HG03520 (cell line): Measurements from ENCODE around the gene RAB39B.
"Not testable (repeated sequence)": the region's sequence is repeated elsewhere in the genome, so short reads cannot be mapped to it uniquely, and the experiment has no call there.

ENCODE experiments used
- ATAC-seq: cut with Tn5 transposase; IDR thresholded peaks from one replicate; pipeline ENCODE4 v1.9.1; 2021; ENCODE audit warnings: mild to moderate bottlenecking, moderate library complexity; ENCODE audit not compliant: unreplicated experiment

Gene RAB39B

GRCh38 chrX:155263854-155264628, at the start of gene RAB39B:
TSS of gene RAB39B (minus strand) at chrX:155264491. CDS start at chrX:155264288, 203 bp downstream.
- peak; percentile 90 for ATAC-seq

GRCh38 chrX:155313766-155314165, 49.5 kb upstream of the RAB39B start:
- ATAC-seq, result no peak

GRCh38 chrX:155293771-155294170, 29.5 kb upstream of the RAB39B start:
- ATAC-seq, result no peak

GRCh38 chrX:155279873-155280272, 15.6 kb upstream of the RAB39B start:
- no peak for ATAC-seq

- ATAC-seq, result no peak
Measured at GRCh38 chrX:155270969-155271368, 6.7 kb upstream of the RAB39B start.

- ATAC-seq, result not testable (repeated sequence)
Measured at GRCh38 chrX:155267995-155268394, 3.7 kb upstream of the RAB39B start.

- ATAC-seq, result no peak
Measured at GRCh38 chrX:155266439-155266838, 2.1 kb upstream of the RAB39B start.

GRCh38 chrX:155262970-155263754, 1.1 kb downstream of the RAB39B start:
- no peak for ATAC-seq

- ATAC-seq, result no peak
Measured at GRCh38 chrX:155259752-155260151, 4.5 kb downstream of the RAB39B start.

- no peak for ATAC-seq
Measured at GRCh38 chrX:155251391-155251790, 12.9 kb downstream of the RAB39B start.

GRCh38 chrX:155247497-155247896, 16.8 kb downstream of the RAB39B start:
- no peak for ATAC-seq

- no peak for ATAC-seq
Measured at GRCh38 chrX:155246748-155247147, 17.5 kb downstream of the RAB39B start.

GRCh38 chrX:155242300-155242699, 22.0 kb downstream of the RAB39B start:
- ATAC-seq, result no peak

- ATAC-seq, result no peak
Measured at GRCh38 chrX:155237719-155238118, 26.6 kb downstream of the RAB39B start.

- no peak for ATAC-seq
Measured at GRCh38 chrX:155235891-155236290, 28.4 kb downstream of the RAB39B start.

GRCh38 chrX:155231163-155231562, 33.1 kb downstream of the RAB39B start:
- ATAC-seq, result peak; percentile 87

GRCh38 chrX:155225774-155226173, 38.5 kb downstream of the RAB39B start:
- no peak for ATAC-seq

GRCh38 chrX:155223746-155224145, 40.5 kb downstream of the RAB39B start:
- not testable (repeated sequence) for ATAC-seq

GRCh38 chrX:155221351-155221750, 42.9 kb downstream of the RAB39B start:
- no peak for ATAC-seq

- ATAC-seq, result no peak
Measured at GRCh38 chrX:155218777-155219176, 45.5 kb downstream of the RAB39B start.

GRCh38 chrX:155216940-155217440, 47.3 kb downstream of the RAB39B start:
- ATAC-seq, result no peak
